ENCODE results near the gene GHR.

GHR gene

GRCh38 chr5:42606464-42606869 is 183.2 kb downstream of the GHR start:
- Histone ChIP-seq H3K27ac (ENCODE audit: insufficient read depth, low read depth, low read length, poor library complexity, severe bottlenecking) (no peak overlapping the region), H3K4me1 (ENCODE audit: control insufficient read depth, insufficient read depth, low read length) (no peaks in the 10 kb centered on the region), H3K27me3 (ENCODE audit: control insufficient read depth, insufficient read depth, low read length, poor library complexity, severe bottlenecking) (no peaks in the 10 kb centered on the region), H3K36me3 (ENCODE audit: control insufficient read depth, insufficient read depth, low read length) (no peaks in the 10 kb centered on the region), H3K4me3 (ENCODE audit: insufficient read depth, low read depth, low read length) (no peak overlapping the region), H3K9me3 (ENCODE audit: control insufficient read depth, low read length) (no peaks in the 10 kb centered on the region)
- 94 to 97% methylated on average over 4 of the region's 4 CpGs for WGBS, 2 experiments

GRCh38 chr5:42611437-42611836 is 188.2 kb downstream of the GHR start:
- H3K9me3 ChIP-seq (ENCODE audit: control insufficient read depth, low read length) = no peaks in the 10 kb centered on the region
- WGBS, 2 experiments = 90 to 97% methylated on average over 1 of the region's 1 CpG
- H3K4me3 ChIP-seq (ENCODE audit: insufficient read depth, low read depth, low read length) = no peak overlapping the region
- H3K27ac ChIP-seq (ENCODE audit: insufficient read depth, low read depth, low read length, poor library complexity, severe bottlenecking) = no peak overlapping the region
- H3K4me1 ChIP-seq (ENCODE audit: control insufficient read depth, insufficient read depth, low read length) = no peaks in the 10 kb centered on the region
- no peaks in the 10 kb centered on the region for H3K36me3 ChIP-seq (ENCODE audit: control insufficient read depth, insufficient read depth, low read length)
- H3K27me3 ChIP-seq (ENCODE audit: control insufficient read depth, insufficient read depth, low read length, poor library complexity, severe bottlenecking) = no peaks in the 10 kb centered on the region

GRCh38 chr5:42612750-42613366 is 189.6 kb downstream of the GHR start:
- WGBS, 2 experiments = 86 to 89% methylated on average over 2 to 3 of the region's 3 CpGs
- no peaks in the 10 kb centered on the region for H3K4me1 ChIP-seq (ENCODE audit: control insufficient read depth, insufficient read depth, low read length)
- no peaks in the 10 kb centered on the region for H3K9me3 ChIP-seq (ENCODE audit: control insufficient read depth, low read length)
- H3K36me3 ChIP-seq (ENCODE audit: control insufficient read depth, insufficient read depth, low read length) = no peaks in the 10 kb centered on the region
- H3K4me3 ChIP-seq (ENCODE audit: insufficient read depth, low read depth, low read length) = no peak overlapping the region
- no peaks in the 10 kb centered on the region for H3K27me3 ChIP-seq (ENCODE audit: control insufficient read depth, insufficient read depth, low read length, poor library complexity, severe bottlenecking)
- H3K27ac ChIP-seq (ENCODE audit: insufficient read depth, low read depth, low read length, poor library complexity, severe bottlenecking) = no peak overlapping the region

GRCh38 chr5:42614509-42614908 is 191.3 kb downstream of the GHR start:
- Histone ChIP-seq H3K9me3 (ENCODE audit: control insufficient read depth, low read length) (no peaks in the 10 kb centered on the region), H3K4me1 (ENCODE audit: control insufficient read depth, insufficient read depth, low read length) (no peaks in the 10 kb centered on the region), H3K4me3 (ENCODE audit: insufficient read depth, low read depth, low read length) (no peak overlapping the region), H3K27ac (ENCODE audit: insufficient read depth, low read depth, low read length, poor library complexity, severe bottlenecking) (no peak overlapping the region), H3K27me3 (ENCODE audit: control insufficient read depth, insufficient read depth, low read length, poor library complexity, severe bottlenecking) (no peaks in the 10 kb centered on the region), H3K36me3 (ENCODE audit: control insufficient read depth, insufficient read depth, low read length) (no peaks in the 10 kb centered on the region)

- Histone ChIP-seq H3K27me3 (ENCODE audit: control insufficient read depth, insufficient read depth, low read length, poor library complexity, severe bottlenecking) (no peaks in the 10 kb centered on the region), H3K4me3 (ENCODE audit: insufficient read depth, low read depth, low read length) (no peak overlapping the region), H3K9me3 (ENCODE audit: control insufficient read depth, low read length) (no peaks in the 10 kb centered on the region), H3K4me1 (ENCODE audit: control insufficient read depth, insufficient read depth, low read length) (no peaks in the 10 kb centered on the region), H3K27ac (ENCODE audit: insufficient read depth, low read depth, low read length, poor library complexity, severe bottlenecking) (no peak overlapping the region), H3K36me3 (ENCODE audit: control insufficient read depth, insufficient read depth, low read length) (no peaks in the 10 kb centered on the region)
- WGBS, 2 experiments = 85 to 89% methylated on average over 4 of the region's 4 CpGs
Measured at GRCh38 chr5:42620579-42621216, 197.5 kb downstream of the GHR start.

- Histone ChIP-seq H3K4me1 (ENCODE audit: control insufficient read depth, insufficient read depth, low read length) (no peaks in the 10 kb centered on the region), H3K4me3 (ENCODE audit: insufficient read depth, low read depth, low read length) (no peak overlapping the region), H3K9me3 (ENCODE audit: control insufficient read depth, low read length) (no peaks in the 10 kb centered on the region), H3K36me3 (ENCODE audit: control insufficient read depth, insufficient read depth, low read length) (no peaks in the 10 kb centered on the region), H3K27me3 (ENCODE audit: control insufficient read depth, insufficient read depth, low read length, poor library complexity, severe bottlenecking) (no peaks in the 10 kb centered on the region), H3K27ac (ENCODE audit: insufficient read depth, low read depth, low read length, poor library complexity, severe bottlenecking) (no peak overlapping the region)
- 79 to 91% methylated on average over 2 to 3 of the region's 3 CpGs for WGBS, 2 experiments
Measured at GRCh38 chr5:42621242-42621641, 198.0 kb downstream of the GHR start.

GRCh38 chr5:42621662-42622061 is 198.4 kb downstream of the GHR start:
- WGBS, 2 experiments = 86 to 93% methylated on average over 1 of the region's 1 CpG
- Histone ChIP-seq H3K27me3 (ENCODE audit: control insufficient read depth, insufficient read depth, low read length, poor library complexity, severe bottlenecking) (no peaks in the 10 kb centered on the region), H3K4me3 (ENCODE audit: insufficient read depth, low read depth, low read length) (no peak overlapping the region), H3K36me3 (ENCODE audit: control insufficient read depth, insufficient read depth, low read length) (no peaks in the 10 kb centered on the region), H3K9me3 (ENCODE audit: control insufficient read depth, low read length) (no peaks in the 10 kb centered on the region), H3K27ac (ENCODE audit: insufficient read depth, low read depth, low read length, poor library complexity, severe bottlenecking) (no peak overlapping the region), H3K4me1 (ENCODE audit: control insufficient read depth, insufficient read depth, low read length) (no peaks in the 10 kb centered on the region)

GRCh38 chr5:42624912-42625311 is 201.7 kb downstream of the GHR start:
- Histone ChIP-seq H3K9me3 (ENCODE audit: control insufficient read depth, low read length) (no peaks in the 10 kb centered on the region), H3K4me3 (ENCODE audit: insufficient read depth, low read depth, low read length) (no peak overlapping the region), H3K27ac (ENCODE audit: insufficient read depth, low read depth, low read length, poor library complexity, severe bottlenecking) (no peak overlapping the region), H3K4me1 (ENCODE audit: control insufficient read depth, insufficient read depth, low read length) (no peaks in the 10 kb centered on the region), H3K27me3 (ENCODE audit: control insufficient read depth, insufficient read depth, low read length, poor library complexity, severe bottlenecking) (no peaks in the 10 kb centered on the region), H3K36me3 (ENCODE audit: control insufficient read depth, insufficient read depth, low read length) (no peaks in the 10 kb centered on the region)
- 89 to 91% methylated on average over 2 of the region's 2 CpGs for WGBS, 2 experiments

- Histone ChIP-seq H3K27ac (ENCODE audit: insufficient read depth, low read depth, low read length, poor library complexity, severe bottlenecking) (no peak overlapping the region), H3K9me3 (ENCODE audit: control insufficient read depth, low read length) (no peaks in the 10 kb centered on the region), H3K27me3 (ENCODE audit: control insufficient read depth, insufficient read depth, low read length, poor library complexity, severe bottlenecking) (no peaks in the 10 kb centered on the region), H3K4me1 (ENCODE audit: control insufficient read depth, insufficient read depth, low read length) (no peaks in the 10 kb centered on the region), H3K36me3 (ENCODE audit: control insufficient read depth, insufficient read depth, low read length) (no peaks in the 10 kb centered on the region), H3K4me3 (ENCODE audit: insufficient read depth, low read depth, low read length) (no peak overlapping the region)
- 82 to 88% methylated on average over 4 of the region's 4 CpGs for WGBS, 2 experiments
Measured at GRCh38 chr5:42626462-42626861, 203.2 kb downstream of the GHR start.

GRCh38 chr5:42628821-42629220 is 205.6 kb downstream of the GHR start:
- WGBS, 2 experiments = 80 to 83% methylated on average over 1 of the region's 1 CpG

More at GRCh38 chr5:42628821-42629220, 205.6 kb downstream of the GHR start:
- H3K27ac ChIP-seq (ENCODE audit: insufficient read depth, low read depth, low read length, poor library complexity, severe bottlenecking) = no peak overlapping the region
- H3K4me1 ChIP-seq (ENCODE audit: control insufficient read depth, insufficient read depth, low read length) = no peaks in the 10 kb centered on the region
- H3K36me3 ChIP-seq (ENCODE audit: control insufficient read depth, insufficient read depth, low read length) = no peaks in the 10 kb centered on the region
- H3K9me3 ChIP-seq (ENCODE audit: control insufficient read depth, low read length) = no peaks in the 10 kb centered on the region
- no peaks in the 10 kb centered on the region for H3K27me3 ChIP-seq (ENCODE audit: control insufficient read depth, insufficient read depth, low read length, poor library complexity, severe bottlenecking)
- no peak overlapping the region for H3K4me3 ChIP-seq (ENCODE audit: insufficient read depth, low read depth, low read length)

All from ectodermal cell (in vitro differentiated cells).